ENCODE data around the gene NME9.

Gene NME9

GRCh38 chr3:138338811-138339210 lies 9.2 kb upstream of the NME9 start:
- Histone ChIP-seq H3K27ac (ENCODE audit: poor library complexity, severe bottlenecking) (no peak overlapping the region), H3K27me3 (ENCODE audit: insufficient read depth, poor library complexity, severe bottlenecking) (no peaks in the 10 kb centered on the region), H3K4me3 (ENCODE audit: severe bottlenecking) (no peak overlapping the region), H3K4me1 (ENCODE audit: insufficient read depth, poor library complexity, severe bottlenecking) (no peaks in the 10 kb centered on the region), H3K36me3 (ENCODE audit: low read depth) (no peaks in the 10 kb centered on the region), H3K9me3 (ENCODE audit: severe bottlenecking) (no peaks in the 10 kb centered on the region)
- ATAC-seq (ENCODE audit: low read depth) = no peak
- no peak for DNase-seq (ENCODE audit: low spot score)
- no peak for TF ChIP-seq CTCF (IDR thresholded peaks at IDR 0.05; ENCODE audit: poor library complexity, severe bottlenecking)

- no peaks in the 10 kb centered on the region for H3K27me3 ChIP-seq (ENCODE audit: insufficient read depth, poor library complexity, severe bottlenecking)
- DNase-seq (ENCODE audit: low spot score) (no peak), ATAC-seq (ENCODE audit: low read depth) (no peak)
- TF ChIP-seq CTCF (IDR thresholded peaks at IDR 0.05; ENCODE audit: poor library complexity, severe bottlenecking) = no peak
- no peak overlapping the region for H3K27ac ChIP-seq (ENCODE audit: poor library complexity, severe bottlenecking)
- H3K4me3 ChIP-seq (ENCODE audit: severe bottlenecking) = no peak overlapping the region
- no peaks in the 10 kb centered on the region for H3K4me1 ChIP-seq (ENCODE audit: insufficient read depth, poor library complexity, severe bottlenecking)
- no peaks in the 10 kb centered on the region for H3K9me3 ChIP-seq (ENCODE audit: severe bottlenecking)
- no peaks in the 10 kb centered on the region for H3K36me3 ChIP-seq (ENCODE audit: low read depth)
Measured at GRCh38 chr3:138338244-138338643, 8.6 kb upstream of the NME9 start.

GRCh38 chr3:138336454-138336999 lies 6.9 kb upstream of the NME9 start:
- H3K9me3 ChIP-seq (ENCODE audit: severe bottlenecking) = no peaks in the 10 kb centered on the region
- no peak for DNase-seq (ENCODE audit: low spot score)
- no peak overlapping the region for H3K27ac ChIP-seq (ENCODE audit: poor library complexity, severe bottlenecking)
- TF ChIP-seq CTCF (IDR thresholded peaks at IDR 0.05; ENCODE audit: poor library complexity, severe bottlenecking) = no peak
- no peak for ATAC-seq (ENCODE audit: low read depth)
- no peaks in the 10 kb centered on the region for H3K4me1 ChIP-seq (ENCODE audit: insufficient read depth, poor library complexity, severe bottlenecking)
- H3K4me3 ChIP-seq (ENCODE audit: severe bottlenecking) = no peak overlapping the region
- H3K36me3 ChIP-seq (ENCODE audit: low read depth) = no peaks in the 10 kb centered on the region
- H3K27me3 ChIP-seq (ENCODE audit: insufficient read depth, poor library complexity, severe bottlenecking) = no peaks in the 10 kb centered on the region

DNA sequence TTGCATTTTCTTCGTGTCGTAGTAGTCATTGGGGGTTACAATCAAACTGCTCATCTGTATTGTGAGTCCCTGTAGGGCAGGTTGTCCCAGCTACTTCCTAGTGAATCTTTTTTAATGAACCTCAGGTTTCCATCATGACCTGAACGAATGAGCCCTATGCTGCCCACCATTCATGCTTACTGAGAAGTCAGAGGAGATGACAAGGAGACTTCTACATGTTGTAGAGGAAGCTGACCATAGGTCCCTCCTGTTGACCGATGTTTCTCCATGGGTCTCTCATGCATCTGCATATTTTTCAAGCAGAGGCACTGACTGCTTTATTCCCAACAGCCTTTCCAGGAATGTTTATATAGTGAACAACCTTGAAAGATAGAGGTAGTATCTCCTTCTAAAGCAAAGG lies 5.0 kb upstream of the NME9 start:
- ATAC-seq (ENCODE audit: low read depth) (no peak), DNase-seq (ENCODE audit: low spot score) (no peak)
- no peaks in the 10 kb centered on the region for H3K27me3 ChIP-seq (ENCODE audit: insufficient read depth, poor library complexity, severe bottlenecking)
- H3K27ac ChIP-seq (ENCODE audit: poor library complexity, severe bottlenecking) = no peak overlapping the region
- H3K36me3 ChIP-seq (ENCODE audit: low read depth) = no peaks in the 10 kb centered on the region
- no peaks in the 10 kb centered on the region for H3K4me1 ChIP-seq (ENCODE audit: insufficient read depth, poor library complexity, severe bottlenecking)
- no peak for TF ChIP-seq CTCF (IDR thresholded peaks at IDR 0.05; ENCODE audit: poor library complexity, severe bottlenecking)
- H3K9me3 ChIP-seq (ENCODE audit: severe bottlenecking) = no peaks in the 10 kb centered on the region
- no peak overlapping the region for H3K4me3 ChIP-seq (ENCODE audit: severe bottlenecking)

- ATAC-seq (ENCODE audit: low read depth) (no peak), DNase-seq (ENCODE audit: low spot score) (no peak)
- H3K9me3 ChIP-seq (ENCODE audit: severe bottlenecking) = no peaks in the 10 kb centered on the region
- H3K27me3 ChIP-seq (ENCODE audit: insufficient read depth, poor library complexity, severe bottlenecking) = no peaks in the 10 kb centered on the region
- H3K36me3 ChIP-seq (ENCODE audit: low read depth) = no peaks in the 10 kb centered on the region
- H3K4me1 ChIP-seq (ENCODE audit: insufficient read depth, poor library complexity, severe bottlenecking) = peaks cover 11% of the 10 kb centered on the region
- no peak overlapping the region for H3K4me3 ChIP-seq (ENCODE audit: severe bottlenecking)
- no peak overlapping the region for H3K27ac ChIP-seq (ENCODE audit: poor library complexity, severe bottlenecking)
- peak; percentile 73 for TF ChIP-seq CTCF (IDR thresholded peaks at IDR 0.05; ENCODE audit: poor library complexity, severe bottlenecking)
Measured at GRCh38 chr3:138332472-138333073, 2.9 kb upstream of the NME9 start.
